GM20000 (cell line): ENCODE results near the gene CNOT9.
"Not testable (repeated sequence)": the region's sequence is repeated elsewhere in the genome, so short reads cannot be mapped to it uniquely, and the experiment has no call there.

Experiments
- DNase-seq: peaks from one replicate; pipeline ENCODE4 v3.0.0; 2012; ENCODE audit warnings: low spot score
- CTCF ChIP-seq: IDR thresholded peaks from 2 replicates; pipeline ENCODE4 v1.5.1; 2012; ENCODE audit warnings: mild to moderate bottlenecking, control low read depth; ENCODE audit errors: extremely low read depth, missing control alignments

CNOT9 gene

GRCh38 chr2:218568190-218569037 is at the start of gene CNOT9, which contains the start of gene USP37:
Gene CNOT9 (plus strand): TSS chr2:218568839. CDS start chr2:218568955, 116 bp downstream.
Gene USP37 (minus strand): TSS chr2:218568351. CDS start chr2:218558653, 9,698 bp downstream.
- peak; percentile 94 for DNase-seq
- TF ChIP-seq CTCF = no peak

GRCh38 chr2:218518876-218519275 is 49.8 kb upstream of the CNOT9 start:
- no peak for TF ChIP-seq CTCF

GRCh38 chr2:218523651-218524050 is 45.0 kb upstream of the CNOT9 start:
- DNase-seq = no peak
- no peak for TF ChIP-seq CTCF

More at GRCh38 chr2:218518876-218519275, 49.8 kb upstream of the CNOT9 start:
- DNase-seq = no peak

GRCh38 chr2:218528409-218528808 is 40.2 kb upstream of the CNOT9 start:
- DNase-seq = not testable (repeated sequence)

GRCh38 chr2:218529990-218530389 is 38.6 kb upstream of the CNOT9 start:
- TF ChIP-seq CTCF = no peak
- no peak for DNase-seq

- DNase-seq = no peak
- TF ChIP-seq CTCF = no peak
Measured at GRCh38 chr2:218536804-218537494, 31.7 kb upstream of the CNOT9 start.

GRCh38 chr2:218540015-218540414 is 28.6 kb upstream of the CNOT9 start:
- no peak for DNase-seq
- no peak for TF ChIP-seq CTCF
